GM18498 (cell line): ENCODE results near the gene EMP2.
"Not testable (repeated sequence)": the region's sequence is repeated elsewhere in the genome, so short reads cannot be mapped to it uniquely, and the experiment has no call there.

Experiments
- ATAC-seq: cut with Tn5 transposase; IDR thresholded peaks from one replicate; pipeline ENCODE4 v1.9.1; 2021; ENCODE audit warnings: mild to moderate bottlenecking, moderate library complexity; ENCODE audit not compliant: unreplicated experiment

EMP2 gene

DNA sequence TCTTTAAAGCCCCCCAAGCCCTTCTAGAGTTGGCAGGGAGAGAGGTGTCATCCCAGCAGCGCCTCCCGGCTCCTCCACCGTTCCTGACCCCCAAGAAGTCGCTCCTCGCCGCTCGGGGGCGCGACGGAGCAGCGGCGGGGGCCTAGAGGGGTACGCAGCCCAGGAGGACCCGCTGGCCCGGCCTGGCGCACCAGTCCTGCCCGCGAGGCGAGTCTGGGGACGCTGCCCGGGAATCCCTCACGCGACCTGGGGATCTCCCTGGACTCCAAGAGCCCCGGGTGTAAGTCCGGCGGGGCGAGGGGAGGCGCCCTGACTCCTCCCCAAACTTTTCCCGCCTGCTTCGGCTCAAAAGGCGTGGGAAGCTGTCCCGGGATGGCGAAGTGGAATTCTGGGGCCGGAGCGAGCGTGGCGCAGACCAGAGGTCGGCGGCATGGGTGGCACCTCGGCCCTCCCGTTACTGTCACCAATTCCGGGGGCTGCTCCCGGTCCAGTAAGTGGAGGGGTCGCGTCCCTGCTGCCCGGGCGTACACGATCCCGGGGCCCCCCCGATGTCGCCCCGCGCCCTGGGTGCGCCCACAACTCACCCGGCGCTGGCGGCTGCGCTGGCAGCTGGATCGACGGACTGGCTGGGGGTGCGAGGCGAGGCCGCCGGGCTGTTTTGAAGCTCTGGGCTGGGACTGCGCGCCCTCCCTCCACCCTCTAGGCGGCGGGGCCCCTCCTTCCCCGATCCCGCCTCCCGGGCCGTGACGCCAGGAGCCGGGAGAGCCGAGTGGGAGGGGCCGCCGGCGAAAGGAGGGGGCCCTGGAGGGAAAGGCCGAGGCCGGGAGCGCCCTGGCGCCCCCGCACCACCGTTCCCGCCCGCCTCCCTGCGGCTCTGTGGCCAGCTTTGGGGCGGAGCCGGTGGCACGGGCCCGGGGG is at the start of gene EMP2:
Gene EMP2 (minus strand): TSS at position 634 of the 918 bp plus-strand sequence. CDS start 32,981 bp downstream, outside the sequence.
- no peak for ATAC-seq

DNA sequence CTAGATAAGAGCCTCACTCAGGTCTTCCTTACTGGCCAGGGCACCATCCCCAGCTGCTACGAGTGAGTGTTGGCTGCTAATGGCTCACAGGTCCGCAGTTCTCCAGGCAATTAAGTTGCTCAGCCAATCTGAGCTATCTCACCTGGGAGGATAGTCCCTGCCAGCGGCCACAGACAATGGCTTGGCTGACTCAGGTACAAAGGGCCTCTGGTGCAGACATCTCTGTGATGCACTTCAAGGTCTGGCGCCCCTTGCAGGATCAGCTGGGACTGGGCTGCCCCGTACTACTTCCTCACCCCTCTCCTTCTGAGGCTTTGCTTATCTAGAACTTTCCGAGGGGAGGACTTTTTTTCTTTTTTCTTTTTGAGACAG is 49.2 kb upstream of the EMP2 start:
- no peak for ATAC-seq

- ATAC-seq = no peak
Observed at GRCh38 chr16:10625595-10626357, 45.4 kb upstream of the EMP2 start.

- no peak for ATAC-seq
Observed at GRCh38 chr16:10624527-10624926, 44.1 kb upstream of the EMP2 start.

DNA sequence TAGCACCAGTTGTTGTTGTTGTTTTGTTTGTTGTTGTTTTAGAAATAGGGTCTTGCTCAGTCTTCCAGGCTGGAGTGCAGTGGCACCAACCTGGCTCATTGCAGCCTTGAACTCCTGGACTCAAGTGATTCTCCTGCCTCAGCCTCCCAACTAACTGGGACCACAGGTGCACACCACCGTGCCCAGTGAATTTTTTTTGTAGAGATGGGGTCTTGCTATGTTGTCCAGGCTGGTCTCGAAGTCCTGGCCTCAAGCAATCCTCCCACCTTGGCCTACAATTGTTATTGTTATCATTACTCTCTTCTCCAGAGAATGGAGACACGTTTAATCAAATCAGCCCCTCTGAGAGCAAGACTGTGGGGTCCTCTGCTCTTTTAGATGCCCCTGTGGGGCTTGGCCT is 42.7 kb upstream of the EMP2 start:
- ATAC-seq = no peak

DNA sequence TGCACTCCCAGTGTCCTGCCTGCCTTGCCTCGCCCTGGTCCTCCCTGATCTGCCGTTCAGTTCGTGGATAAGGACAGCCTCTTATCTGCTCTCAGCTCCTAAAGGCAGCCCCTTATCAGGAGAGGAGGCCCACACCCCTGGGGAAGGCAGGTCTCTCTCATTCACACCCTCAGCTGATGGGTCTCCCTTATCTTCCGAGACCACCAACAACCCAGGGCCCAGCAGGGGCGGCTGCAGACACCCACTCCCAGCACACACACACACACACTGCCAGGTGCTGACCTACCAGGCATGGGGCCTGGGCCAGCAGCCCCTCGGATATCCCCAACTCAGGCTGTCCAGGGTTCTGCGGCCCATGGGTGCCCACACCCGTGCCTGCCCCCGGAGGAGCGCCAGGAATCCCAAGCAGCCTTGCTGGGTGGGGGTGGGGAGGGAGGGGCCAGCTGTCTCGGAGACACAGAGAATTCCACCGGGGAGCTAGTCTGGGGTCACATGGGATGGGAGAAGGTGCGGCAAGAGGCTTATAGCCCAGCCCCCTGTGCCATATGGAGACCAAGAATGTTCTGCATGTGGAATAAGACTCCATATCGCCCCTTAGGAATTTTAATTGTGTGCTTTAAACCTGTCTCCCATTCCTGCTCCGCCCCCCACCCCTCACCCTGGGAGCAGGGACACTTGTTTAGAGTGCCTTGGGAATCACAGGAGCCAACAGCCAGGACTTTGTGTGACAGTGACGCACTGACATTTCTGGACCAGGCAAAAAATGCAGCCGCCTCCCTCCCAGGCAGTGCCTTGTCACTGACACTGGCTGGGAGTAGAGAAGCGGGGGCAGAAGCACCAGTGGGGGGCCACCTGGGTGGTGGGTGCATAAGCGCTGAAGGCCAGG is 41.9 kb upstream of the EMP2 start:
- no peak for ATAC-seq

GRCh38 chr16:10621216-10621949 is 41.0 kb upstream of the EMP2 start:
- not testable (repeated sequence) for ATAC-seq

- no peak for ATAC-seq
Observed at GRCh38 chr16:10620120-10620519, 39.7 kb upstream of the EMP2 start.

GRCh38 chr16:10619271-10619849 is 39.0 kb upstream of the EMP2 start:
- ATAC-seq = no peak

- ATAC-seq = no peak
Observed at GRCh38 chr16:10618710-10619209, 38.4 kb upstream of the EMP2 start.

DNA sequence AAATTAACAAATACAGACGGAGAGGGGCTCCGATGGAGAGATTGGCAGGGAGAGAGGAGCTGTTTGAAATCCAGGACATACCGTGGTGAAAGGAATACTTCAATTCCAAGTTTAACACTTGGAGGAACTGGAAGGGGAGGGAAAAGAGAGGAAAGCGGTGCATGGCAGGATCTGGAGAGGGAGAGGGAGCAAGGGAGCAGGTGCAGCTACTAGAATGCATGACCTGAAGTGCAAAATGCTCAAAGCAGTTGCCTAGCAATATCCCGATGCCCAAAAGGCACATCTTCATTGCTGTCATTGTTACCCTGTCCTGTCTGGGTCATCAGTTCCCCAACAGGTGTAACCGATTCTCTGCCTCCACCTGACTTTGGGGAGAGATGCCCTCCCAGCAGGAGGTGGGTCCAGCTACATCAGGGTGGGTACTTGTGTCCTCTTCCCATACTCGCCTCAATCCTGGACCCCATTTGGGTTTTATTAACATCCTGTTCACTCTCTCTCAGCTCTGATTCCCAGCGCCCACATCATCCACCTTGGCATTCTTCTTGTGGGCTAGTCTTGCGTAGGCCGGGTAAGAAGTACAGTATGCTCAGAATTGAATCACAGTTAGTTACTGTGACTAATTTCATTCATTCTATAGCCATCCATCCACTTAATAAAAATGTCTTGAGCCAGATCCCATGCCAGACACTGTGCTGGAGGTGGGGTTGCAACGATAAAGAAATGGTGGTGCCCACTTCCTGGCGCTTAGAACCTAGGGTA is 37.4 kb upstream of the EMP2 start:
- ATAC-seq = no peak

DNA sequence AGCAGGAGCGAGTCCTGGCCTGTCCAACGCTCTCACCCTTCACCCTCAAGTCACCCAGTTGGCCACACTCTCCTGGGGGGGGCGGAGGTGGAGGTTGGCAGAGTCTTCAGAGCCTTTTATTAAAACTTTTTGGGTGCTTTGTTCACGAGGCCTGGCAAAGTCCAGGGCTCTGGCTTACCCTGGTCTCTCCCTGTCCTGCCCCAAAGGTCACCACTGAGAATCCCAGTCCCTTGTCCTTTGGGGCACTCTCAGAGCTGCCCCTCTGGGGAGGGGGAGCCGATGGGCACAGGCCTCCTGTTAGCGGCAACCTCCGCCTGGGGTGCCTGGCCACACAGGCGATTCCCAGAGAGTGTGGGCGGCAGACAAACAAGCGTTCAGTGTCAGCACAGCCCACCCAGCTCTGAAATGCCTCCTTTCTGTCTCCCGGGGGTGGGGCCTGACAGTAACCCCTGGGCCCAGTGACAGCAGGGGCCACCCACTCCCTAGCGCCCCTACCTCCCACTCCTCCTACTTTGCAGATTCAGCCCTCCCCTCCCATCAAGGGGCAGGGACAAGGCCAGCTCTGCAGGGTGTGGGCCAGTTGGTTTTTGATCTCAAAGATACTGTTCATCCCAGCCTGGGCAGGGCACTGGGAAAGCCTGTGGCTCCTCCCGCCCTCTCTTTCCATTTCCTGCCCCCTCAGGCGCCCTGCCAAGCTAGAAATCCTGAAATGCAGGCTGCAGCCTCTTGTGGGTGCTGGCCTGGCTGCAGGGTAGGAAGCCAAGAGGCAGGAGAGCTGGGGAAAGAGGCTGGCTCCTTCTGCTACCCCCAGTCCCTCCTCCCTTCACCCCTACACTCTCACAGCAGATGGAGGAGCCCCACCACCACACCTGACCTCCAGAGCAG is 36.6 kb upstream of the EMP2 start:
- no peak for ATAC-seq

DNA sequence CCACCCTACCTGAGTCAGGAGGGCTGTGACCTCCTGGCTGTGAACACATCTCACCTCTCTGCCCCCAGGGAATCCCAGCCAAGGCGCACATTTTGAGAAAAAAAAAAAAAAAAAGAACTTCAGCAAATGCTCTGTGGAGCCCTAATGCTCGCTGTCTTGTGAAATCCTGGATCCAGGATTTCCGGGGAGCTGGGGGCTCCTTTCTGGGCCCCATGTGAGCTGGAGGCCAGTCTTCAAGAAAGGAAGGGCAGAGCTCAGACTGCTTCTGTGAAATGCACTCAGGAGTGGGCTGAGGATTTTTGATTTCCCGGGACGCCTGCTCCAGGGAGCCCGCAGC is 36.0 kb upstream of the EMP2 start:
- ATAC-seq = no peak

- ATAC-seq = no peak
Observed at GRCh38 chr16:10614685-10615084, 34.3 kb upstream of the EMP2 start.

DNA sequence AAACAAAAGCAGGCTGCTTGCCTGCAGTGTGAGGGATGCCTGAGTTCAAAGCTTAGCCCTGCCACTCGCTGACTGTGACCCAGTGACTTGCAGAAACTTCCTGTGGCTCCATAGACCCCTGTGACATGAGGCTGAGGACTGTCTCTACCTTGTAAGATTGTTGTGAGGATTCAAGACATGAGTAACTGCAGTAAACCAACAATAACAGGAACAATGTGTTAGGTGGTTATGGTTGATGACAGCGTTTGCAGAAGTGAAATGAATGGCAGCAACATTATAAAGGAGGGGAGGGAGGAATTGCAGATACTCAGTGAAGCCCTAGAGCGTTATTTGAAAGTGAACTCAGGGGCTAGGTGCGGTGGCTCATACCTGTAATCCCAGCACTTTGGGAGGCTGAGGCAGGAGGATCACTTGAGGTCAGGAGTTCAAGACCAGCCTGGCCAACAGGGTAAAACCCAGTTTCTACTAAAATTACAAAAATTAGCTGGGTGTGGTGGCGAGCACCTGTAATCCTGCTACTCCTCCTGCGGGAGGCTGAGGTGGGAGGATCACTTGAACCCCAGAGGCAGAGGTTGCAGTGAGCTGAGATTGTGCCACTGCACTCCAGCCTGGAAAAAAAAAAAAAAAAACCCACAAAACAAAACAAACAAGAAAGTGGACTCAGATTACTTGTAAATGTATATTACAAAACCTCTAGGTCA is 33.5 kb upstream of the EMP2 start:
- ATAC-seq = no peak

- no peak for ATAC-seq
Observed at GRCh38 chr16:10612649-10613179, 32.3 kb upstream of the EMP2 start.

DNA sequence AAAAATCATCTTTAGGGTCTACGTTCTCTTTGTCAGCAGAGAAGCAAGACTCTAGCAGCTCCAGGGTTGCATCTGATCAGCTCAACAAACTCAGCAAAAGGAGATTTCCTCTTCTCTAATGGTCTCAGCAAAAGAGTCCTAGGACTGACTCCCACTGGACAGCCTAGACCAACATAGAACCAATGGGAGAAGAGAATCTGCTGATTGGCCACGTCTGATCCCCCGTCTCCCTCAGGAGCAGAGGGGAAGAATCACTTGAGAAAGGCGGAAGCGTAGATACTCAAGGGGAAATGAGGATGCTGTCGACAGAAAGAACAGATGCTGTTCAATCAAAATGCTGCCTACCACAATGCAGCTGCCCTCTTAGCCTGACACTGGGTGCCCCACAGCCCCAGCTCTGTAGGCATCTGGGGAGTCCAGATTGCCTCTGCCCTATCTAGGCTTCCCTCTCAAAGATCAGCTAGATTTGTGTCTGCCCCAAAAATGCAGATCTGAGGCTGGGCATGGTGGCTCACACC is 31.5 kb upstream of the EMP2 start:
- no peak for ATAC-seq
